Activated CD8-positive, alpha-beta T cell treated with anti-CD3 and anti-CD28 coated beads, Interleukin-2, amount 10 ng/mL, durations not matched to agents 7 days and 5 days (primary cell): Measurements from ENCODE around the gene NRAP. TPM values are rescaled to one million over a fixed set of nuclear protein-coding genes. Genes with fewer than 3 reads are reported as not detected.

Experiments
- total RNA-seq, 2 experiments: library from RNA; stranded (reverse); gene quantifications; one replicate each; pipeline ENCODE4 v1.2.3, GENCODE V29; 2021

The NRAP gene
- total RNA-seq, 2 experiments from 2014 or later = not detected

Other genes starting within 250 kb of the NRAP start
- gene HABP2, start 111.0 kb downstream of the NRAP start, total RNA-seq = not detected
- 10 to 100 TPM; 28.7 to 32.6 TPM for gene CASP7, start 15.9 kb upstream of the NRAP start, total RNA-seq
- gene PLEKHS1, start 87.6 kb upstream of the NRAP start, total RNA-seq = not detected
- 10 to 100 TPM; 13.0 to 13.3 TPM for gene DCLRE1A, start 190.0 kb upstream of the NRAP start, total RNA-seq
- gene NHLRC2, start 190.6 kb upstream of the NRAP start, total RNA-seq = 10 to 100 TPM; 24.6 to 25.0 TPM